DOHH2 (cell line): Measurements from ENCODE around the gene DMTF1.

Source experiments
- H3F3A ChIP-seq: fragments of 200-600 bp; sonication (generic), shearing (Covaris generic); 2 replicates; pipeline ENCODE4 v1.6.0; 2016; ENCODE audit warnings: antibody characterized with exemption, mild to moderate bottlenecking; ENCODE audit not compliant: control insufficient read depth, insufficient read depth
- H3K27ac ChIP-seq: fragments of 200-600 bp; sonication (generic); 2 replicates; pipeline ENCODE4 v1.5.1; 2014; ENCODE audit warnings: low read depth, mild to moderate bottlenecking, low read length, moderate library complexity
- H3K27me3 ChIP-seq: fragments of 200-600 bp; sonication (generic); 2 replicates; pipeline ENCODE4 v1.6.1; 2014; ENCODE audit warnings: mild to moderate bottlenecking, low read length, mixed read lengths; ENCODE audit not compliant: control insufficient read depth
- H3K36me3 ChIP-seq: fragments of 200-600 bp; sonication (generic); 2 replicates; pipeline ENCODE4 v1.6.1; 2014; ENCODE audit warnings: mild to moderate bottlenecking, low read length, moderate library complexity, mixed read lengths; ENCODE audit not compliant: control insufficient read depth
- H3K4me1 ChIP-seq: fragments of 200-600 bp; sonication (generic); 2 replicates; pipeline ENCODE4 v1.6.1; 2014; ENCODE audit warnings: mild to moderate bottlenecking, low read length, mixed read lengths; ENCODE audit not compliant: control insufficient read depth
- H3K4me2 ChIP-seq: fragments of 200-600 bp; sonication (generic); 2 replicates; pipeline ENCODE4 v1.6.0; 2014; ENCODE audit warnings: mild to moderate bottlenecking, low read length, moderate library complexity
- H3K4me3 ChIP-seq: fragments of 200-600 bp; sonication (generic); 2 replicates; pipeline ENCODE4 v1.5.1; 2014; ENCODE audit warnings: mild to moderate bottlenecking, low read length, mixed read lengths
- H3K79me2 ChIP-seq: fragments of 200-600 bp; sonication (generic); 2 replicates; pipeline ENCODE4 v1.6.1; 2014; ENCODE audit warnings: mild to moderate bottlenecking, low read length, mixed read lengths; ENCODE audit not compliant: control insufficient read depth
- H3K9me2 ChIP-seq: fragments of 200-600 bp; sonication (generic); replicated peaks from 2 replicates; pipeline ENCODE4 v1.6.1; 2014; ENCODE audit warnings: mild to moderate bottlenecking, low read length, mixed read lengths; ENCODE audit not compliant: control insufficient read depth
- H3K9me3 ChIP-seq: fragments of 200-600 bp; sonication (generic); 2 replicates; pipeline ENCODE4 v1.6.1; 2014; ENCODE audit warnings: antibody characterized with exemption, low read length, mixed read lengths; ENCODE audit not compliant: control insufficient read depth, insufficient read depth
- H4K20me1 ChIP-seq: fragments of 200-600 bp; sonication (generic); 2 replicates; pipeline ENCODE4 v1.6.0; 2014; ENCODE audit warnings: low read depth, mild to moderate bottlenecking, antibody characterized with exemption, low read length, moderate library complexity; ENCODE audit not compliant: control insufficient read depth, insufficient read depth
- EZH2phosphoT487 ChIP-seq: fragments of 200-600 bp; sonication (generic); IDR thresholded peaks from 2 replicates; pipeline ENCODE4 v1.6.1; 2017; ENCODE audit warnings: borderline replicate concordance, mild to moderate bottlenecking, antibody characterized with exemption, low read length, moderate library complexity, mixed read lengths
- TF ChIP-seq, protein P1 (sequence below): fragments of 200-600 bp; sonication (generic); IDR thresholded peaks from one replicate; pipeline ENCODE4 v1.5.1; 2014; ENCODE audit warnings: antibody characterized with exemption, mild to moderate bottlenecking, low read depth, low read length; ENCODE audit not compliant: poor library complexity, severe bottlenecking

The DMTF1 gene

DNA sequence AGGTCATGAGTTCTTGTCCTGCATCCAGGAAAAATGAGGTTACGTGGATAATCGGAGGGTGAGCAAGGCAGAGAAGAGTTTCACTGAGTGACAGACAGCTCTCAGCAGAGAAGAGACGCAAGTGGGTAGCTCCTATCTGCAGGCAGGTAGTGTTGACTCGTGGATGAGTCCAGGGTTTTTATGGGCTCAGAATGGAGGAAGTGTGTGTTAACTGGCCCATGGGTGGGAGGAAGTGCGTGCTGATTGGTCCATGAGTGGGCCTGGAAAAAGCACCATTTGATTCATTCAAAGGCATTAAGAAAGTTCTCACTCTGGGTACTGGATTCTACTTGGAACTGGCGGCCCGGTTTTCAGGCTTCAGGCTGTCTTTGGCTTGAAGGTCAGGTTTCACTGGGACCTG is 4.8 kb upstream of the DMTF1 start:
- H4K20me1 ChIP-seq, result no peaks in the 10 kb centered on the region

DNA sequence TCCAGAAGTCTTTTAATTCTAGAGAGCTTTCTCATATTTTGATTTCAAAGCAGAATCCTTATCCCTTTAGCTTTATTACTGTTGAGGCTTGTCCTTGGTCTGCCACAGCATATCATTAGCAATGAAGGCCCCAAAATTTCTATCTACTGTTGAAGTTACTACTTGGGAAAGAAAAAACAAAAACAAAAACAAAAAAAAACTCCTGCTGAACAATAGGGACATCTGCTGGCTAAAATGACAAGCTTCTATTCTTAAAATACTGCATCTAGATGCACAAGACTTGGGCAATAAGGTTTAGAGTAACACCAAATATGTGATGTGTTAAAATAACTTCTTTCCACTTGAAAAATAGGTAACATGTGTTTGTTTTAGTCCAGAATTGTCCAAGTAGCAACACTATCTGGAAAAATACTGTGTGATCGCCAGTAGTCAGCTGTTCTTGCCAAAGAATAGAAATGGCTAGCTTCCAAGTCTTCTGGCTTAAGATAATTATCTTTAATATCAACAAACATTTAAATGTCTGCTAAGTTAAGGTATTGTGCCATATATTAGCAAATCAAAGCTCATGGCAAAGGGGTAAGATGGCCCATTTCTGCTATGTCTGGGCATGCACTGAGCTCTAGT is 3.8 kb upstream of the DMTF1 start:
- peaks cover 22% of the 10 kb centered on the region; the same call in 1 of the 2 replicates for H3F3A ChIP-seq
- no peak overlapping the region for H3K4me3 ChIP-seq
- TF ChIP-seq, protein P1, sequence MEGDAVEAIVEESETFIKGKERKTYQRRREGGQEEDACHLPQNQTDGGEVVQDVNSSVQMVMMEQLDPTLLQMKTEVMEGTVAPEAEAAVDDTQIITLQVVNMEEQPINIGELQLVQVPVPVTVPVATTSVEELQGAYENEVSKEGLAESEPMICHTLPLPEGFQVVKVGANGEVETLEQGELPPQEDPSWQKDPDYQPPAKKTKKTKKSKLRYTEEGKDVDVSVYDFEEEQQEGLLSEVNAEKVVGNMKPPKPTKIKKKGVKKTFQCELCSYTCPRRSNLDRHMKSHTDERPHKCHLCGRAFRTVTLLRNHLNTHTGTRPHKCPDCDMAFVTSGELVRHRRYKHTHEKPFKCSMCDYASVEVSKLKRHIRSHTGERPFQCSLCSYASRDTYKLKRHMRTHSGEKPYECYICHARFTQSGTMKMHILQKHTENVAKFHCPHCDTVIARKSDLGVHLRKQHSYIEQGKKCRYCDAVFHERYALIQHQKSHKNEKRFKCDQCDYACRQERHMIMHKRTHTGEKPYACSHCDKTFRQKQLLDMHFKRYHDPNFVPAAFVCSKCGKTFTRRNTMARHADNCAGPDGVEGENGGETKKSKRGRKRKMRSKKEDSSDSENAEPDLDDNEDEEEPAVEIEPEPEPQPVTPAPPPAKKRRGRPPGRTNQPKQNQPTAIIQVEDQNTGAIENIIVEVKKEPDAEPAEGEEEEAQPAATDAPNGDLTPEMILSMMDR, result peak; percentile 87
- no peak for TF ChIP-seq EZH2phosphoT487
- peaks cover 14% of the 10 kb centered on the region for H3K36me3 ChIP-seq
- no peaks in the 10 kb centered on the region for H3K9me2 ChIP-seq
- peaks cover 45% of the 10 kb centered on the region for H3K4me1 ChIP-seq
- H4K20me1 ChIP-seq, result no peaks in the 10 kb centered on the region
- no peak overlapping the region for H3K27ac ChIP-seq
- peaks cover 15% of the 10 kb centered on the region; the same call in 1 of the 2 replicates for H3K9me3 ChIP-seq
- no peaks in the 10 kb centered on the region for H3K27me3 ChIP-seq
- H3K4me2 ChIP-seq, result 0 out of 2 replicates have a peak overlapping the region, but pooled peaks have one; percentile 3
- peaks cover 24% of the 10 kb centered on the region for H3K79me2 ChIP-seq

More for the DNA sequence above, 4.8 kb upstream of the DMTF1 start:
- Histone ChIP-seq H3K9me2 (no peaks in the 10 kb centered on the region), H3K27ac (no peak overlapping the region), H3F3A (peaks cover 22% of the 10 kb centered on the region; the same call in 1 of the 2 replicates), H3K9me3 (peaks cover 15% of the 10 kb centered on the region; the same call in 1 of the 2 replicates), H3K4me1 (peaks cover 52% of the 10 kb centered on the region), H3K27me3 (no peaks in the 10 kb centered on the region), H3K79me2 (peaks cover 14% of the 10 kb centered on the region), H3K4me2 (no peak overlapping the region), H3K4me3 (no peak overlapping the region), H3K36me3 (peaks cover 5% of the 10 kb centered on the region)
- TF ChIP-seq, protein P1, result no peak
- TF ChIP-seq EZH2phosphoT487, result no peak

DNA sequence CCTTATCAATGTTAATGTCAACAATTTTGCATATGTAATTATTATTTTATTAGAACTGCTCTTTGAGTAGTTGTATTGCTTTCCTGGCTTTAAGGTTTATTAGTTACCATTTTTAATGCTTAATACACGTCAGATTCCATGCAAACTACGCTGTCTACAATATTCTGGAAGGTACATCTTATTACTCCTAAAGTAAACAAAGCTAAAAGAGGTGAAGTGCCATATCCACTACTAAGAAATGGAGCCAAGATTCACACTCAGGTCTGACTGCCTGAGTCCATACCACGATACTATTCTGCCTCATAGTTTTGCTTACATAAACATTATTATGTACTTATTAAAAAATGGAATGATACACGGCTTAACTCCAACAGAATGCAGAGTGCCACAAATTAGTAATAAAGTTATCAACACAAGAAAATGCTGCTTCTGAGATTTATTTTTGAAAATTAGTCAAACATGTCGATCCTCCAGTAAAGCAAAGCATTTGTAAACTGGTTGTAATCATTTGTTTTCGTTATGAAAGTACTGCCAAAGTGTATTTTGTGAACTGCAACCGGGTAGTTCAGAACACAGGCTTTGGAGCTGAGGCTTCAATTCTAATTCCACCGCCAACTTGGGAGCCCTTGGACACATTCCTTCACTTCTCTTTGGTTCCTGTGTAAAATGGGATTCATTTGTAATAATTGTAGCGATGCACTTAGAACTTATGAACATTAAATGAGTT is 1.1 kb upstream of the DMTF1 start:
- H3K27me3 ChIP-seq, result no peaks in the 10 kb centered on the region
- H3K4me3 ChIP-seq, result peak overlapping the region; percentile 84
- peak overlapping the region; percentile 63 for H3K4me2 ChIP-seq
- H3K9me2 ChIP-seq, result no peaks in the 10 kb centered on the region
- peak overlapping the region; percentile 84 for H3K27ac ChIP-seq
- H3F3A ChIP-seq, result peaks cover 29% of the 10 kb centered on the region; the same call in 1 of the 2 replicates
- peaks cover 15% of the 10 kb centered on the region; the same call in 1 of the 2 replicates for H3K9me3 ChIP-seq
- H3K79me2 ChIP-seq, result peaks cover 51% of the 10 kb centered on the region
- TF ChIP-seq EZH2phosphoT487, result no peak
- H3K36me3 ChIP-seq, result peaks cover 36% of the 10 kb centered on the region
- H3K4me1 ChIP-seq, result peaks cover 45% of the 10 kb centered on the region
- peaks cover 21% of the 10 kb centered on the region for H4K20me1 ChIP-seq
